Measurements from ENCODE around the gene TCOF1. TPM values are rescaled to one million over a fixed set of nuclear protein-coding genes. Genes with fewer than 3 reads are reported as not detected.

The TCOF1 gene
- total RNA-seq, 1 donor = 21.7 TPM

- Histone ChIP-seq H3K4me3 (ENCODE audit: low read length) (no peak overlapping the region), H3K27me3 (ENCODE audit: insufficient read depth, low read length) (no peaks in the 10 kb centered on the region), H3K9me3 (ENCODE audit: low read depth, low read length) (no peaks in the 10 kb centered on the region), H3K4me1 (ENCODE audit: insufficient read depth, low read length) (no peaks in the 10 kb centered on the region)
These were observed 21.7 kb upstream of the TCOF1 start for GRCh38 chr5:150335778-150336177.

- Histone ChIP-seq H3K9me3 (ENCODE audit: low read depth, low read length) (no peaks in the 10 kb centered on the region), H3K4me1 (ENCODE audit: insufficient read depth, low read length) (no peaks in the 10 kb centered on the region), H3K27me3 (ENCODE audit: insufficient read depth, low read length) (no peaks in the 10 kb centered on the region), H3K4me3 (ENCODE audit: low read length) (no peak overlapping the region)
These were observed 19.0 kb upstream of the TCOF1 start for GRCh38 chr5:150338546-150338945.

GRCh38 chr5:150339165-150339564, 18.3 kb upstream of the TCOF1 start:
- no peak overlapping the region for H3K4me3 ChIP-seq (ENCODE audit: low read length)
- no peaks in the 10 kb centered on the region for H3K27me3 ChIP-seq (ENCODE audit: insufficient read depth, low read length)
- no peaks in the 10 kb centered on the region for H3K9me3 ChIP-seq (ENCODE audit: low read depth, low read length)
- H3K4me1 ChIP-seq (ENCODE audit: insufficient read depth, low read length) = no peaks in the 10 kb centered on the region

GRCh38 chr5:150339841-150340240, 17.7 kb upstream of the TCOF1 start:
- H3K9me3 ChIP-seq (ENCODE audit: low read depth, low read length) = no peaks in the 10 kb centered on the region
- no peaks in the 10 kb centered on the region for H3K27me3 ChIP-seq (ENCODE audit: insufficient read depth, low read length)
- H3K4me3 ChIP-seq (ENCODE audit: low read length) = no peak overlapping the region
- no peaks in the 10 kb centered on the region for H3K4me1 ChIP-seq (ENCODE audit: insufficient read depth, low read length)

DNA sequence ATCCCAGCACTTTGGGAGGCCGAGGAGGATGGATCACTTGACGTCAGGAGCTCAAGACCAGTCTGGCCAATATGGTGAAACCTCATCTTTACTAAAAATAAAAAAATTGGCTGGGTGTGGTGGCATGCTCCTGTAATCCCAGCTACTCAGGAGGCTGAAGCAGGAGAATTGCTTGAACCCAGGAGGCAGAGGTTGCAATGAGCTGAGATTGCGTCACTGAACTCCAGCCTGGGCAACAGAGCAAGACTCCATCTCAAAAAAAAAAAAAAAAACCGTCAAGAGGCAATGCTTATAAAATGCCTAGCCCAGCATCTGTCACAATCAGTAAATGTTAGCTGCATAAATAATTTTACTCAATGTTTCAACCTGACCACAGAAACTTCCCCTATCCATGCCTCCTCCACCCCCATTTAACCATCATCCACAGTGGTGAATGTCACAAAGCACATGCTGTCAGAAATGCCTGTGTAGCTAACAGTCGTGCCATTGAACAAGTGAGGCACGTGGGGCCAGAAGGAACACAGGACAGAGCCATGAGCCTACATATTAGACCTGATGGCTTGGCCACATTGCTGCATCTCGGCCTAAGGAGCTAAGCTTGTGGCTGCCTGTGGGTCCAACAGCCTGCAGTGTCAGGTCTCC, 16.8 kb upstream of the TCOF1 start:
- Histone ChIP-seq H3K27me3 (ENCODE audit: insufficient read depth, low read length) (no peaks in the 10 kb centered on the region), H3K4me3 (ENCODE audit: low read length) (no peak overlapping the region), H3K9me3 (ENCODE audit: low read depth, low read length) (no peaks in the 10 kb centered on the region), H3K4me1 (ENCODE audit: insufficient read depth, low read length) (no peaks in the 10 kb centered on the region)

- Histone ChIP-seq H3K9me3 (ENCODE audit: low read depth, low read length) (no peaks in the 10 kb centered on the region), H3K4me3 (ENCODE audit: low read length) (no peak overlapping the region), H3K27me3 (ENCODE audit: insufficient read depth, low read length) (no peaks in the 10 kb centered on the region), H3K4me1 (ENCODE audit: insufficient read depth, low read length) (no peaks in the 10 kb centered on the region)
These were observed 16.2 kb upstream of the TCOF1 start for GRCh38 chr5:150341331-150341730.

DNA sequence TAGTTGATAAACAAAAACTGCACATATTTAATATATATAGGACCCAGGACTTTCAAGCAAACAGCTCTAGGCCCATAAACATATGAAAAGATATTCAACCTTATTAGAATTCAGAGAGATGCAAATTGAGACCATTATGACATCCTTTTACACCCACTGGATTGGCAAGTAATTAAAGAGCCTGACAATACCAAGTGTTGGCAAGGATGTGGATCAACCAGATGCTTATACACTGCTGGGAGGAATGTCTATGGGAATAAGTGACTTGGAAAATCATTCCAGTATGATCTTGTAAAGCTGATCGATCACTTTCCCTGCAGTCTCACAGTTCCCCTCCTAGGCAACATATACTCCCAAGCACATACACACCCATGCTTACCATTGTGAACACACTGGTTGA, 15.5 kb upstream of the TCOF1 start:
- no peak overlapping the region for H3K4me3 ChIP-seq (ENCODE audit: low read length)
- no peaks in the 10 kb centered on the region for H3K9me3 ChIP-seq (ENCODE audit: low read depth, low read length)
- no peaks in the 10 kb centered on the region for H3K27me3 ChIP-seq (ENCODE audit: insufficient read depth, low read length)
- H3K4me1 ChIP-seq (ENCODE audit: insufficient read depth, low read length) = no peaks in the 10 kb centered on the region

GRCh38 chr5:150342583-150342982, 14.9 kb upstream of the TCOF1 start:
- Histone ChIP-seq H3K27me3 (ENCODE audit: insufficient read depth, low read length) (no peaks in the 10 kb centered on the region), H3K9me3 (ENCODE audit: low read depth, low read length) (no peaks in the 10 kb centered on the region), H3K4me3 (ENCODE audit: low read length) (no peak overlapping the region), H3K4me1 (ENCODE audit: insufficient read depth, low read length) (no peaks in the 10 kb centered on the region)

DNA sequence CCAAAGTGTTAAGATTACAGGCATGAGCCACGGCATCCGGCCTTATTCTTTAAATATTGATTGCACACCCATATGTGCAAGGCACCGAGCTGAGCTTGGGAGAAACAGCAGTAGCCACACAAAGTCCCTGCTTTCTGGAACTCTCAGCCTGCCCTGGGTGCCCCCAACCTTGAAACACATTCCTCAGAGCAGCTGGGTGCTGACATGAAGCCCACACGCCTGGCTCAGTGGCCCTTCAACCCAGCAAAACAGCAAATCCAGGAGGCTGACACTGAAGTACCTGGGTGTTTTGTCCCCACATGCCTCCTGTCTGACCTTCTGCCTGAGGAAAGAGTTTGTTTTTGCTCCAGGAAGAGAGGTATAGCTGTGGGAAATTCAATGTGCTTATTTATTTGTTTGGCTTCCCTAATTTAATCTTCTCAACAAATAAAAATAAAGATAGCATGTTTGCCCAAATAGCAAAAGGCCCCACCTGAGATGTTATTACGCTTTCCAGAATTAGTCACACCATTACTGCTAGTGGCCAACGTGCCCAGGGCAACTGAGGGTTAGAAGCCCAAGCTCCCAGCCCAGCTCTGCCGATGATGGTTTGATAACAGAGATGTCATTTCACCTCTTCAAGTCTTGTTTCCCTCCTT, 13.4 kb upstream of the TCOF1 start:
- H3K4me1 ChIP-seq (ENCODE audit: insufficient read depth, low read length) = no peaks in the 10 kb centered on the region
- no peaks in the 10 kb centered on the region for H3K9me3 ChIP-seq (ENCODE audit: low read depth, low read length)
- no peaks in the 10 kb centered on the region for H3K27me3 ChIP-seq (ENCODE audit: insufficient read depth, low read length)
- no peak overlapping the region for H3K4me3 ChIP-seq (ENCODE audit: low read length)

GRCh38 chr5:150345716-150346115, 11.8 kb upstream of the TCOF1 start:
- Histone ChIP-seq H3K27me3 (ENCODE audit: insufficient read depth, low read length) (no peaks in the 10 kb centered on the region), H3K9me3 (ENCODE audit: low read depth, low read length) (no peaks in the 10 kb centered on the region), H3K4me3 (ENCODE audit: low read length) (no peak overlapping the region), H3K4me1 (ENCODE audit: insufficient read depth, low read length) (peaks cover 3% of the 10 kb centered on the region)

DNA sequence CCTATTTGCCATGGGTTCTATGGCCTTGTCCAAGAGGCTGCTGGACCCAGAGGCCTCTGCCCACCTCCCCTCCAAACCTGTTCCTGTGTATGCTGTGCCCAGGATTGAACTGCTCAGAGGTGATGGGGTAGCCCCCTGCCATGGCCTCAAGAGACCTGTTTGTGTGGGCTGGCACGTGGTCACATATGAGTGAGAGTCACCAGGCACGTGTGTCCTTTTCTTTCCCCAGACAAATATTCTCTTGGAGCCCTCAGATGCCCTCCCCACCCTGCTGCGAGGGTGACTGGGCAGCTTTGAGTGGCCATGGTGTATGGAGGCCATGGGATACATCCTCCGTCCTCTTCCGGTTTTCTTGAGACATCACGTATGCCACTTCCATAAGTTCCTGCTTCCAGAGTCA, 10.9 kb upstream of the TCOF1 start:
- H3K27me3 ChIP-seq (ENCODE audit: insufficient read depth, low read length) = no peaks in the 10 kb centered on the region
- no peak overlapping the region for H3K4me3 ChIP-seq (ENCODE audit: low read length)
- peaks cover 10% of the 10 kb centered on the region for H3K4me1 ChIP-seq (ENCODE audit: insufficient read depth, low read length)
- H3K9me3 ChIP-seq (ENCODE audit: low read depth, low read length) = no peaks in the 10 kb centered on the region

DNA sequence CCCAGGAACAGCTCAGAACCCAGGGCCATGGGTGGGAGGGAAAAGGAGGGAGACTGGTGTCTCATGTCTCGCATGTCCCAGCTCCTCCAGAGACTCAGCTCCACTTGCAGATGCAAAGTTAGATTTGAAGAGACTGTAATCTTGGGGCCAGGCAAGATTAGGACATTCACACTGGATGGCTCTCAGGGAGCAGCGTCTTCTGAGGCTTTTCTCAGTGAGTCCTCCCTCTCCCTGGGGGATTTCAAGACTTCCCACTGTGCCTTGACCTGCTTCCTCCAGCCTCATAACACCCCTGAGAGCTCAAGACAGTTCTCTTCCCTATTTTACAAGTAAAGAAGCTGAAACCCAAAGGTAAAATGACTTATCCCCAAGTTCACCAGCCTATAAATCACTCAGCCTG, 10.5 kb upstream of the TCOF1 start:
- H3K4me1 ChIP-seq (ENCODE audit: insufficient read depth, low read length) = peaks cover 12% of the 10 kb centered on the region
- H3K27me3 ChIP-seq (ENCODE audit: insufficient read depth, low read length) = no peaks in the 10 kb centered on the region
- H3K9me3 ChIP-seq (ENCODE audit: low read depth, low read length) = no peaks in the 10 kb centered on the region
- H3K4me3 ChIP-seq (ENCODE audit: low read length) = no peak overlapping the region

DNA sequence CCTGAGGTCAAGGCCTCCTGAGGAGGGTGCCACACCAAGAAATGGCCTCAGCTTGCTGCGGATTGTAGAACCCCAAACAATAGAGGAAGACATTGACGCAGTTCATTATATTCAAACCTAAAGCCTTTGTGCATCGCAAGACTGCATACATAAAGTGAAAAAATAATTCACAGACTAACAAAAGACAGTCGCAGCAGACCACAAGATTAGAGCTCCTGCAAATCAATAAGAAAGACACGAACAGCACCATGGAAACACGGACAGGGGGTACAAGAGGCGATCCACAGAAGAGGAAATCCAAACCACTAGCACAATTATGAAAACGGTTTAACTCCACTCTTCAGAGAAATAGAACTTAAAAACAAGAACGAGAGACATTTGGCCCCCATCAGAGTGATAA, 10.0 kb upstream of the TCOF1 start:
- H3K4me1 ChIP-seq (ENCODE audit: insufficient read depth, low read length) = peaks cover 17% of the 10 kb centered on the region
- no peaks in the 10 kb centered on the region for H3K27me3 ChIP-seq (ENCODE audit: insufficient read depth, low read length)
- no peaks in the 10 kb centered on the region for H3K9me3 ChIP-seq (ENCODE audit: low read depth, low read length)
- H3K4me3 ChIP-seq (ENCODE audit: low read length) = no peak overlapping the region

DNA sequence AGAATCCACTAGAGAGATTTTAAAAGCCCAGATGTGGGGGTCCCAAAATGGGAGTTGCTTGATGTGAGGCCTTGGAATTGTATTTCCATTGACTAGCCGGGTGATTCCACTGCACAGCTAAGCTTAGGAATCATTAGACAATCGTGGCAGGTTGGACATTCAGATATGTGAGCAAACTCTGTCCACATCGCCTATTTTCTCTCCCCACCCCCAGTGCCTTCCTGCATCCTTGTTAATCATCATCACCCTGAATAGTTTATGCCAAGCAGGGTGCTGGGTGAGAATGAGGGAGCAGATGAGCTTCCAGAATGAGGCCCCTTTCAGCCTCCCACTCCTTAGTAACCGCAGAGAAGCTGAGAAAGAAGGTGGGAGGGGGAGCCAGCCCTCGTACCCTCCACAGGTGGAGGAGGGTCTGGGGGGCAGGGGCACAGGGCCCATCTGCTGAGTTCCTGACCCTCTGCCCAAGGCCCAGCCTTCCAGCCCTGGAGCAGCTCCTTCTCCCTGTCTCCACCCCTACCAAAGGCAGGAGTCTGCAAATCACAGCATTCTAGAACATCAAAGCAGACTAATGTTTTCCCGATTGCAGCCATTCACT, 7.7 kb upstream of the TCOF1 start:
- no peaks in the 10 kb centered on the region for H3K9me3 ChIP-seq (ENCODE audit: low read depth, low read length)
- H3K4me3 ChIP-seq (ENCODE audit: low read length) = no peak overlapping the region
- no peaks in the 10 kb centered on the region for H3K27me3 ChIP-seq (ENCODE audit: insufficient read depth, low read length)

GRCh38 chr5:150350524-150351344, 6.8 kb upstream of the TCOF1 start:
- Histone ChIP-seq H3K27me3 (ENCODE audit: insufficient read depth, low read length) (no peaks in the 10 kb centered on the region), H3K4me1 (ENCODE audit: insufficient read depth, low read length) (peaks cover 22% of the 10 kb centered on the region), H3K9me3 (ENCODE audit: low read depth, low read length) (no peaks in the 10 kb centered on the region), H3K4me3 (ENCODE audit: low read length) (no peak overlapping the region)

More for the DNA sequence above, 7.7 kb upstream of the TCOF1 start:
- peaks cover 22% of the 10 kb centered on the region for H3K4me1 ChIP-seq (ENCODE audit: insufficient read depth, low read length)
